Cardiac fibroblast (primary cell): ENCODE data around the gene ARFIP1.

ENCODE experiments used
- DNase-seq, 2 donors: peaks; one replicate each; pipeline versions ENCODE4 v3.0.0 to v3.0.0-alpha.2; 2010; ENCODE audit warnings: low read depth in 2 of 2
- H3K4me3 ChIP-seq, 2 donors: replicated peaks in 1 of 2; 1 replicate in 1 of 2; 2 replicates in 1 of 2; pipeline ENCODE4 v1.5.1; 2011; ENCODE audit warnings: low read depth in 2 of 2, low read length in 2 of 2, mild to moderate bottlenecking in 2 of 2, moderate library complexity in 1 of 2
- CTCF ChIP-seq: IDR thresholded peaks from one replicate; pipeline ENCODE4 v1.5.1; 2011; ENCODE audit warnings: low read depth, mild to moderate bottlenecking, low read length, inconsistent platforms

The ARFIP1 gene

GRCh38 chr4:152779513-152780266 is at the start of gene ARFIP1, which contains the start of gene TIGD4:
Gene ARFIP1, plus strand, starts transcription at chr4:152779954. Its CDS starts 49,680 bp downstream, at chr4:152829634.
Gene TIGD4, minus strand, starts transcription at chr4:152779730. Its CDS starts 8,726 bp downstream, at chr4:152771004.
- peak within 1 kb of the TSS; percentile 85 to 86 for H3K4me3 ChIP-seq
- TF ChIP-seq CTCF, result peak; percentile 17
- DNase-seq, result peak; percentile 97 to 98

- TF ChIP-seq CTCF, result no peak
- H3K4me3 ChIP-seq, result no peak overlapping the region
- DNase-seq, result no peak
Measured at GRCh38 chr4:152731997-152732396, 47.8 kb upstream of the ARFIP1 start.

GRCh38 chr4:152734015-152734698 is 45.6 kb upstream of the ARFIP1 start:
- H3K4me3 ChIP-seq, result no peak overlapping the region
- no peak for TF ChIP-seq CTCF
- no peak for DNase-seq

GRCh38 chr4:152734699-152735050 is 45.1 kb upstream of the ARFIP1 start:
- H3K4me3 ChIP-seq, result no peak overlapping the region
- DNase-seq, result no peak
- TF ChIP-seq CTCF, result no peak

GRCh38 chr4:152735396-152735859 is 44.3 kb upstream of the ARFIP1 start:
- TF ChIP-seq CTCF, result peak; percentile 57
- peak; percentile 51 to 52 for DNase-seq
- H3K4me3 ChIP-seq, result no peak overlapping the region

- no peak overlapping the region for H3K4me3 ChIP-seq
- DNase-seq, result no peak
- TF ChIP-seq CTCF, result no peak
Measured at GRCh38 chr4:152735906-152736305, 43.8 kb upstream of the ARFIP1 start.
